CD4-positive, alpha-beta T cell treated with Interleukin-21 for 1 hour (primary cell): ENCODE data around the gene CENPT.

Source experiments
- DNase-seq: peaks from one replicate; pipeline ENCODE4 v3.0.0-alpha.2; 2020

The CENPT gene

DNA sequence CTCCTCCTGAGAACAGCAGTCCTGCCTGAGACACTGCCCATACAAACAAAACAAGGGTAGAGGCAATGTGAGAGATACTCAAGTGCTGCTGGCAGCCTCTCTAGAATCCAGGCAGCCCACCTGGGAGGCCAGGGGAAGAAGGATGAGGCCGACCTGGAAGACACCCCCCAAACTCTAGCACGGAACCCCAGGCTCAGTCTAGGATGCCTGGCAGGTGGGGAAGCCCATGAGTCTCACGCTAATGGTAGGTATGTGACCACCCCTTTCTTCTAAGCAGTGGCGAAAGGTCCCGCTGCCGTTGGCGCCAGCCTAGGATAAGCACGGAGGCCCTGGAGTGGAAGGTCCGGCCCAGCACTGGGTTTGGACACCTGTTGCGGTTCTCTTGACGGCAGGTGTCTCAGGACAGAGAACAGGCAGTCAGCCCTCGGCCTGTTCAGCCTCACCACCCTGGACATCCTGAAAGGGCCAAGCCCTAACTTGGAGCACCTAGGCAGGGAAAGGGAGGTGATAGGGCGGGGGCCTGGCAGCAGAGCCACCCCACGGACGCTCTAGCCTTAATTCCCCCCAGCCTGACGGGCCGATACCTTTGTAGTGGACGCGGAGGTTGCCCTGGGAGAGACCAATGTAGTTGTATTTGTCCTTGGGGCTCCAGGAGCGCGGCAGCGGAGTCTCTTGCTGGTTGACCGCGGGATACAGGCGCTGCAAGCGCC, 41.6 kb downstream of the CENPT start:
- DNase-seq, result no peak

DNA sequence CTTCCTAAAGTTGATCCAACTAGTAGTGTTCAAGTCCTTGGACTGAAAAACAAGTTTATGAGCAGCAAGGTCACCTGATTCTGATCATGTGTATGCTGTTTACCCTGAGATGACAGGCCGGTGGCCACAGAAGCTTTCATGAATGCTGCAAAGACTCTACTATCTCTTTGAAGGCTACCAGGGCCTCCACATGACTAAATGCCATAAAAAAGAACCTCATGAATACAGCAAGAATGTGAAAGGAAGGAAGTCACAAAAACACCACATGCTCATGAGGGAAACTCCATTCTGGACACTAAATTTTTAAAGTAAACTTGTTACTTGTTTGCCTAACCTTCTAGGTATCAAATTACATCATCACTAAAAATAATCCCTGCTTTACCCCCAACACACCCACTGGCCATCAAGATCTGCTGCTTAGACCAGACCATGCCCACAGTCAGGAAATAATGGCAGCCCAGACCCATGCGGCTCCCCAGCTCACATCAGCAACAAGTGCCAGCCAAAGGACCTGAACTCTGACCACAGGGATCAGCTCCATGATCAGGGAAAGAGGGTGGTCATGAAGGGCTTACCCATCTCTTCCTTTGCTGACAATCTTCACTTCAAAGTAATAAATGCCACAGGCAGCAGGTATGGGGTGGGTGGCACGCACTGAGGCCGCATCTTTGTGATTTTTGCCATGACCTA, 42.5 kb downstream of the CENPT start:
- DNase-seq, result no peak

GRCh38 chr16:67803894-67804293, 43.6 kb downstream of the CENPT start:
- DNase-seq, result no peak

GRCh38 chr16:67801883-67802282, 45.6 kb downstream of the CENPT start:
- DNase-seq, result peak; percentile 53

DNA sequence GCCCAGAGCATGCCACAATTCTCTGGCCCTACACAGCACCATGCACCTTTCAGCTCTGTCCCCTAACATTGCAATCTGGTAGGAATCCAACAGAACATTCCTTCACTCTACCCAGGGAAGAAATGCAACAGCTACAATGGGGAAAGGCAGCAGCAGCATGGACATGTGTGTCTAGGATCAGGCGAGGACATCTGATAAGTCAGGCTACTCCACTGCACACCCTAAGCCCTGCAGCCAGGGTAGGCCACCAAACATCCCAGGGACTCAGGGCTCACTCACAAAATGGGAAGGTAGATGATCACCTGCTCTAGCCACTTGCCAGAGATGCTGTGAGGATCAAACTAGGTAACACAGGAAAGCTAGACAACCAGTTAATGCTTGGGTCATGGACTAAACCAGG, 46.3 kb downstream of the CENPT start:
- DNase-seq, result no peak

GRCh38 chr16:67800338-67800926, 47.1 kb downstream of the CENPT start:
- no peak for DNase-seq

DNA sequence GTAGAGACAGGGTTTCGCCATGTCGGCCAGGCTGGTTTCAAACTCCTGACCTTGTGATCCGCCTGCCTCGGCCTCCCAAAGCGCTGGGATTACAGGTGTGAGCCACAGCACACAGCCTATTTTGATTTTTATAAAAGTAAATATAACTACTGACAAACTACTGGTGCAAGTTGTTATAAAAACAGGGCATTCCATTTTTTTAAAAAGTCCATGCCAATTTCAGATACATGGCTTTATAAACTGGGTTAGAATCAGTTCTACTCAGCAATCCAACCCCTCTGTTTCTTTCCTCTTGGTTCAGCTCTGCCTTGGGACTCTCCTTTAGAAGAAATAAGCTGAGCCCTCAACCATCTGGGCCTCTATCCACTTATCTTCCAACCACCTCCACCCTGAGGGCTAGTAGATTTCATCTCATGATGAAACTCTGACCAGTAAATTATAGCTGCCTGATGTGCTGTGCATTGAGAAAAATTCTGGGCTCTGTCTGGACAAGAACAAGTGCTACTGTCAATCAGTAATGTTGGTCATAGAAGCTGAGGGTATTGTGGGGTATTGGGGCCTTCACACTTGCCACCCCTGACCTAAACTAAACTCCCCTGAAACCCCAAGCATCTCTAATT, 51.3 kb downstream of the CENPT start:
- no peak for DNase-seq

DNA sequence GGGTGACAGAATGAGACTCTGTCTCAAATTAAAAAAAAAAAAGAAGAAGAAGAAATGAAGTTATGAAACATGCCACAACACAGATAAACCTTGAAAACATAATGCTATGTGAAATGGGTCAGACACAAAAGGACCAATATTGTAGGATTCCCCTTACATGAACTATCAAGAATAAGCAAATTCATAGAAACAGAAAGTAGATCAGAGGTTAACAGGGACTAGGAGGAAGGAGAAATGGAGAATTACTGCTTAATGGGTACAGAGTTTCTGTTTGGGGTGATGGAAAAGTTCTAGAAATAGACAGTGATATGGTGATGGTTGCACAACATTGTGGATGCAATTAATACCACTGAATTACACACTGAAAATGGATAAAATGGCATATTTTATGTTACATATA, 57.4 kb downstream of the CENPT start:
- DNase-seq, result no peak

DNA sequence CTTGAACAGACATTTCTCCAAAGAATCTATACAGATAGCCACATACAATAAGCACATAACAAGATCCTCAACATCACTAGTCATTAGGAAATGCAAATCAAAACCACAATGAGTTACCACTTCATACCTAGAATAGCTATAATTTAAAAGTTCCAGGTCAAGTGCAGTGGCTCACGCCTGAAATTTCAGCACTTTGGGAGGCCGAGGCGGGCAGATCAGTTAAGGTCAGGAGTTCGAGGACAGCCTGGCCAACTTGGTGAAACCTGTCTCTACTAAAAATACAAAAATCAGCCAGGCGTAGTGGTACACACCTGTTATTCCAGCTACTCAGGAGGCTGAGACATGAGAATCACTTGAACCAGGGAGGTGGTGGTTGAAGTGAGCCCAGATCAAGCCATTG, 61.0 kb downstream of the CENPT start:
- no peak for DNase-seq

GRCh38 chr16:67783353-67783725, 64.2 kb downstream of the CENPT start:
- no peak for DNase-seq

GRCh38 chr16:67782567-67783352, 64.7 kb downstream of the CENPT start:
- DNase-seq, result no peak

- peak; percentile 3 for DNase-seq
Measured at GRCh38 chr16:67781565-67781921, 66.0 kb downstream of the CENPT start.

GRCh38 chr16:67780847-67781564, 66.5 kb downstream of the CENPT start:
- no peak for DNase-seq

- no peak for DNase-seq
Measured at GRCh38 chr16:67779256-67780014, 68.1 kb downstream of the CENPT start.
